ENCODE results near the gene UGT1A9. TPM values are rescaled to one million over a fixed set of nuclear protein-coding genes. Genes with fewer than 3 reads are reported as not detected.

Gene UGT1A9
- total and polyA plus RNA-seq, 3 experiments from 2014 or later = not detected

- Histone ChIP-seq H3K4me1 (ENCODE audit: insufficient read depth, low read length) (no peaks in the 10 kb centered on the region), H3K27me3 (ENCODE audit: insufficient read depth, low read length, poor library complexity, severe bottlenecking) (no peaks in the 10 kb centered on the region), H3K27ac (ENCODE audit: low read depth, low read length) (no peak overlapping the region), H3K36me3 (ENCODE audit: insufficient read depth, low read length) (no peaks in the 10 kb centered on the region), H3K4me3 (ENCODE audit: low read length) (no peak overlapping the region), H3K9me3 (ENCODE audit: low read length) (no peaks in the 10 kb centered on the region)
- Mint-ChIP-seq H3K27ac (no peak overlapping the region), H3K4me3 (no peak overlapping the region), H3K4me1 (no peaks in the 10 kb centered on the region), H3K36me3 (peaks cover 0 to 13% (median 0%) of the 10 kb centered on the region in 3 donors), H3K9me3 (peaks cover 0 to 8% (median 3%) of the 10 kb centered on the region in 5 donors), H3K27me3 (peaks cover 8 to 39% of the 10 kb centered on the region in 2 donors)
- DNase-seq = no peak
- CTCF ChIA-PET = no interaction called here
- POLR2A ChIA-PET = no interaction called here
Observed at GRCh38 chr2:233773854-233774253, 102.2 kb downstream of the UGT1A9 start.

- POLR2A ChIA-PET = no interaction called here
- Mint-ChIP-seq H3K4me1 (no peaks in the 10 kb centered on the region), H3K36me3 (peaks cover 0 to 13% (median 0%) of the 10 kb centered on the region in 3 donors), H3K27me3 (peaks cover 9 to 48% of the 10 kb centered on the region in 2 donors), H3K9me3 (peaks cover 0 to 8% (median 3%) of the 10 kb centered on the region in 5 donors), H3K4me3 (no peak overlapping the region), H3K27ac (no peak overlapping the region)
- Histone ChIP-seq H3K27me3 (ENCODE audit: insufficient read depth, low read length, poor library complexity, severe bottlenecking) (no peaks in the 10 kb centered on the region), H3K36me3 (ENCODE audit: insufficient read depth, low read length) (no peaks in the 10 kb centered on the region), H3K4me1 (ENCODE audit: insufficient read depth, low read length) (no peaks in the 10 kb centered on the region), H3K27ac (ENCODE audit: low read depth, low read length) (no peak overlapping the region), H3K4me3 (ENCODE audit: low read length) (no peak overlapping the region), H3K9me3 (ENCODE audit: low read length) (no peaks in the 10 kb centered on the region)
- CTCF ChIA-PET = no interaction called here
- DNase-seq = no peak
Observed at GRCh38 chr2:233775414-233775813, 103.7 kb downstream of the UGT1A9 start.

GRCh38 chr2:233778030-233778429 lies 106.3 kb downstream of the UGT1A9 start, which contains the start of gene MROH2A:
Gene MROH2A (plus strand): TSS chr2:233778330. CDS start chr2:233779359, 1,029 bp downstream.
- Mint-ChIP-seq H3K9me3 (peaks cover 0 to 8% (median 3%) of the 10 kb centered on the region in 5 donors), H3K4me1 (no peaks in the 10 kb centered on the region), H3K27ac (no peak within 1 kb of the TSS), H3K27me3 (peaks cover 12 to 56% of the 10 kb centered on the region in 2 donors), H3K4me3 (no peak within 1 kb of the TSS), H3K36me3 (peaks cover 0 to 13% (median 0%) of the 10 kb centered on the region in 3 donors)
- DNase-seq = no peak
- no peak within 1 kb of the TSS for H3K4me3 ChIP-seq (ENCODE audit: low read length)
- ChIA-PET CTCF (no interaction called here), POLR2A (no interaction called here)
- H3K9me3 ChIP-seq (ENCODE audit: low read length) = no peaks in the 10 kb centered on the region
- H3K27me3 ChIP-seq (ENCODE audit: insufficient read depth, low read length, poor library complexity, severe bottlenecking) = no peaks in the 10 kb centered on the region
- no peaks in the 10 kb centered on the region for H3K4me1 ChIP-seq (ENCODE audit: insufficient read depth, low read length)
- H3K36me3 ChIP-seq (ENCODE audit: insufficient read depth, low read length) = no peaks in the 10 kb centered on the region
- no peak within 1 kb of the TSS for H3K27ac ChIP-seq (ENCODE audit: low read depth, low read length)

GRCh38 chr2:233779722-233780121 lies 108.0 kb downstream of the UGT1A9 start:
- no peaks in the 10 kb centered on the region for H3K36me3 ChIP-seq (ENCODE audit: insufficient read depth, low read length)
- H3K4me3 Mint-ChIP-seq = no peak overlapping the region
- H3K9me3 Mint-ChIP-seq = peaks cover 0 to 8% (median 3%) of the 10 kb centered on the region in 5 donors
- peaks cover 0 to 13% (median 0%) of the 10 kb centered on the region in 3 donors for H3K36me3 Mint-ChIP-seq
- no peaks in the 10 kb centered on the region for H3K4me1 Mint-ChIP-seq
- DNase-seq = no peak
- H3K4me1 ChIP-seq (ENCODE audit: insufficient read depth, low read length) = no peaks in the 10 kb centered on the region
- no peak overlapping the region for H3K27ac ChIP-seq (ENCODE audit: low read depth, low read length)
- no peaks in the 10 kb centered on the region for H3K9me3 ChIP-seq (ENCODE audit: low read length)
- H3K4me3 ChIP-seq (ENCODE audit: low read length) = no peak overlapping the region
- no peak overlapping the region for H3K27ac Mint-ChIP-seq
- no peaks in the 10 kb centered on the region for H3K27me3 ChIP-seq (ENCODE audit: insufficient read depth, low read length, poor library complexity, severe bottlenecking)
- POLR2A ChIA-PET = no interaction called here
- H3K27me3 Mint-ChIP-seq = peaks cover 22 to 65% of the 10 kb centered on the region in 2 donors
- CTCF ChIA-PET = no interaction called here

GRCh38 chr2:233780771-233781170 lies 109.1 kb downstream of the UGT1A9 start:
- ChIA-PET CTCF (no interaction called here), POLR2A (no interaction called here)
- H3K27ac ChIP-seq (ENCODE audit: low read depth, low read length) = no peak overlapping the region
- no peaks in the 10 kb centered on the region for H3K4me1 ChIP-seq (ENCODE audit: insufficient read depth, low read length)
- no peaks in the 10 kb centered on the region for H3K27me3 ChIP-seq (ENCODE audit: insufficient read depth, low read length, poor library complexity, severe bottlenecking)
- Mint-ChIP-seq H3K27ac (no peak overlapping the region), H3K36me3 (peaks cover 0 to 12% (median 0%) of the 10 kb centered on the region in 3 donors), H3K4me1 (no peaks in the 10 kb centered on the region), H3K27me3 (peaks cover 26 to 63% of the 10 kb centered on the region in 2 donors), H3K9me3 (peaks cover 0 to 3% (median 2%) of the 10 kb centered on the region in 5 donors), H3K4me3 (no peak overlapping the region)
- DNase-seq = no peak
- H3K36me3 ChIP-seq (ENCODE audit: insufficient read depth, low read length) = no peaks in the 10 kb centered on the region
- no peaks in the 10 kb centered on the region for H3K9me3 ChIP-seq (ENCODE audit: low read length)
- H3K4me3 ChIP-seq (ENCODE audit: low read length) = no peak overlapping the region

GRCh38 chr2:233789554-233789953 lies 117.9 kb downstream of the UGT1A9 start:
- no peak overlapping the region for H3K27ac ChIP-seq (ENCODE audit: low read depth, low read length)
- no peak overlapping the region for H3K4me3 ChIP-seq (ENCODE audit: low read length)
- no peaks in the 10 kb centered on the region for H3K27me3 ChIP-seq (ENCODE audit: insufficient read depth, low read length, poor library complexity, severe bottlenecking)
- no peaks in the 10 kb centered on the region for H3K36me3 Mint-ChIP-seq
- ChIA-PET POLR2A (no interaction called here), CTCF (no interaction called here)
- H3K4me1 Mint-ChIP-seq = peaks cover 0 to 3% (median 0%) of the 10 kb centered on the region in 3 donors
- DNase-seq = no peak
- no peaks in the 10 kb centered on the region for H3K9me3 ChIP-seq (ENCODE audit: low read length)
- H3K27ac Mint-ChIP-seq = no peak overlapping the region
- H3K4me1 ChIP-seq (ENCODE audit: insufficient read depth, low read length) = no peaks in the 10 kb centered on the region
- peaks cover 0 to 6% (median 0%) of the 10 kb centered on the region in 5 donors for H3K9me3 Mint-ChIP-seq
- no peaks in the 10 kb centered on the region for H3K36me3 ChIP-seq (ENCODE audit: insufficient read depth, low read length)
- peaks cover 18 to 30% of the 10 kb centered on the region in 2 donors for H3K27me3 Mint-ChIP-seq
- no peak overlapping the region for H3K4me3 Mint-ChIP-seq

- H3K36me3 Mint-ChIP-seq = no peaks in the 10 kb centered on the region
- POLR2A ChIA-PET = no interaction called here
- H3K36me3 ChIP-seq (ENCODE audit: insufficient read depth, low read length) = no peaks in the 10 kb centered on the region
- no peak for DNase-seq
- no peak overlapping the region for H3K27ac ChIP-seq (ENCODE audit: low read depth, low read length)
- H3K4me1 ChIP-seq (ENCODE audit: insufficient read depth, low read length) = no peaks in the 10 kb centered on the region
- CTCF ChIA-PET = no interaction called here
- H3K27me3 ChIP-seq (ENCODE audit: insufficient read depth, low read length, poor library complexity, severe bottlenecking) = no peaks in the 10 kb centered on the region
- peaks cover 0 to 1% (median 0%) of the 10 kb centered on the region in 5 donors for H3K9me3 Mint-ChIP-seq
- peaks cover 8 to 17% of the 10 kb centered on the region in 2 donors for H3K27me3 Mint-ChIP-seq
- no peak overlapping the region for H3K4me3 ChIP-seq (ENCODE audit: low read length)
- H3K4me3 Mint-ChIP-seq = no peak overlapping the region
- peaks cover 0 to 3% (median 0%) of the 10 kb centered on the region in 3 donors for H3K4me1 Mint-ChIP-seq
- H3K9me3 ChIP-seq (ENCODE audit: low read length) = no peaks in the 10 kb centered on the region
- H3K27ac Mint-ChIP-seq = no peak overlapping the region
Observed at GRCh38 chr2:233791151-233791882, 119.6 kb downstream of the UGT1A9 start.

GRCh38 chr2:233791883-233792329 lies 120.2 kb downstream of the UGT1A9 start:
- Histone ChIP-seq H3K4me3 (ENCODE audit: low read length) (no peak overlapping the region), H3K27ac (ENCODE audit: low read depth, low read length) (no peak overlapping the region), H3K9me3 (ENCODE audit: low read length) (no peaks in the 10 kb centered on the region), H3K27me3 (ENCODE audit: insufficient read depth, low read length, poor library complexity, severe bottlenecking) (no peaks in the 10 kb centered on the region), H3K36me3 (ENCODE audit: insufficient read depth, low read length) (no peaks in the 10 kb centered on the region), H3K4me1 (ENCODE audit: insufficient read depth, low read length) (no peaks in the 10 kb centered on the region)
- DNase-seq = no peak
- H3K4me3 Mint-ChIP-seq = no peak overlapping the region
- H3K27ac Mint-ChIP-seq = no peak overlapping the region
- H3K27me3 Mint-ChIP-seq = peaks cover 5 to 15% of the 10 kb centered on the region in 2 donors
- no peaks in the 10 kb centered on the region for H3K36me3 Mint-ChIP-seq
- no peaks in the 10 kb centered on the region for H3K9me3 Mint-ChIP-seq
- H3K4me1 Mint-ChIP-seq = peaks cover 0 to 3% (median 0%) of the 10 kb centered on the region in 3 donors
- ChIA-PET CTCF (no interaction called here), POLR2A (no interaction called here)

All from CD8-positive, alpha-beta memory T cell (primary cell).